ENCODE data around the gene MRM2.
A peak's percentile ranks its signal among the peaks of the same experiment; 100 is the strongest.

The MRM2 gene

GRCh38 chr7:2241580-2242540 is at the start of gene MRM2, which contains the start of gene NUDT1:
MRM2 (minus strand) TSS chr7:2242205; CDS start chr7:2242169, 36 bp downstream.
NUDT1 (plus strand) TSS chr7:2242226; CDS start chr7:2244575, 2,349 bp downstream.
- Histone ChIP-seq H3K4me1 (ENCODE audit: control insufficient read depth in 2 of 2, insufficient read depth in 2 of 2, low read length in 2 of 2) (peaks cover 7 to 20% of the 10 kb centered on the region in 2 donors), H3K4me3 (ENCODE audit: low read length in 2 of 2) (peak within 1 kb of the TSS; percentile 80 to 89), H3K9me3 (ENCODE audit: control insufficient read depth in 2 of 2, low read length in 2 of 2) (no peaks in the 10 kb centered on the region), H3K27ac (ENCODE audit: low read depth in 2 of 2, low read length in 2 of 2) (peak within 1 kb of the TSS in 1 of 2 donors; percentile 52), H3K27me3 (ENCODE audit: control insufficient read depth in 2 of 2, insufficient read depth in 2 of 2, low read length in 2 of 2) (no peaks in the 10 kb centered on the region), H3K36me3 (ENCODE audit: control insufficient read depth in 2 of 2, insufficient read depth in 2 of 2, low read length in 2 of 2) (peaks cover 13 to 14% of the 10 kb centered on the region in 2 donors), H3K9ac (ENCODE audit: low read depth in 1 of 2, low read length in 2 of 2) (peak within 1 kb of the TSS; percentile 72 to 78)

- H3K36me3 ChIP-seq (ENCODE audit: control insufficient read depth in 2 of 2, insufficient read depth in 2 of 2, low read length in 2 of 2): no peaks in the 10 kb centered on the region
- no peak overlapping the region for H3K9ac ChIP-seq (ENCODE audit: low read depth in 1 of 2, low read length in 2 of 2)
- no peaks in the 10 kb centered on the region for H3K4me1 ChIP-seq (ENCODE audit: control insufficient read depth in 2 of 2, insufficient read depth in 2 of 2, low read length in 2 of 2)
- no peaks in the 10 kb centered on the region for H3K27me3 ChIP-seq (ENCODE audit: control insufficient read depth in 2 of 2, insufficient read depth in 2 of 2, low read length in 2 of 2)
- no peaks in the 10 kb centered on the region for H3K9me3 ChIP-seq (ENCODE audit: control insufficient read depth in 2 of 2, low read length in 2 of 2)
- H3K27ac ChIP-seq (ENCODE audit: low read depth in 2 of 2, low read length in 2 of 2): no peak overlapping the region
- no peak overlapping the region for H3K4me3 ChIP-seq (ENCODE audit: low read length in 2 of 2)
These were observed 48.9 kb upstream of the MRM2 start for GRCh38 chr7:2290877-2291276.

- Histone ChIP-seq H3K4me3 (ENCODE audit: low read length in 2 of 2) (no peak overlapping the region), H3K27ac (ENCODE audit: low read depth in 2 of 2, low read length in 2 of 2) (no peak overlapping the region), H3K27me3 (ENCODE audit: control insufficient read depth in 2 of 2, insufficient read depth in 2 of 2, low read length in 2 of 2) (no peaks in the 10 kb centered on the region), H3K4me1 (ENCODE audit: control insufficient read depth in 2 of 2, insufficient read depth in 2 of 2, low read length in 2 of 2) (no peaks in the 10 kb centered on the region), H3K9ac (ENCODE audit: low read depth in 1 of 2, low read length in 2 of 2) (no peak overlapping the region), H3K36me3 (ENCODE audit: control insufficient read depth in 2 of 2, insufficient read depth in 2 of 2, low read length in 2 of 2) (no peaks in the 10 kb centered on the region), H3K9me3 (ENCODE audit: control insufficient read depth in 2 of 2, low read length in 2 of 2) (no peaks in the 10 kb centered on the region)
These were observed 47.6 kb upstream of the MRM2 start for GRCh38 chr7:2289621-2290020.

GRCh38 chr7:2289111-2289586 is 47.1 kb upstream of the MRM2 start:
- H3K4me3 ChIP-seq (ENCODE audit: low read length in 2 of 2): no peak overlapping the region
- H3K27ac ChIP-seq (ENCODE audit: low read depth in 2 of 2, low read length in 2 of 2): no peak overlapping the region
- H3K27me3 ChIP-seq (ENCODE audit: control insufficient read depth in 2 of 2, insufficient read depth in 2 of 2, low read length in 2 of 2): no peaks in the 10 kb centered on the region
- no peak overlapping the region for H3K9ac ChIP-seq (ENCODE audit: low read depth in 1 of 2, low read length in 2 of 2)
- no peaks in the 10 kb centered on the region for H3K4me1 ChIP-seq (ENCODE audit: control insufficient read depth in 2 of 2, insufficient read depth in 2 of 2, low read length in 2 of 2)
- H3K36me3 ChIP-seq (ENCODE audit: control insufficient read depth in 2 of 2, insufficient read depth in 2 of 2, low read length in 2 of 2): no peaks in the 10 kb centered on the region
- H3K9me3 ChIP-seq (ENCODE audit: control insufficient read depth in 2 of 2, low read length in 2 of 2): no peaks in the 10 kb centered on the region

- no peaks in the 10 kb centered on the region for H3K4me1 ChIP-seq (ENCODE audit: control insufficient read depth in 2 of 2, insufficient read depth in 2 of 2, low read length in 2 of 2)
- H3K27ac ChIP-seq (ENCODE audit: low read depth in 2 of 2, low read length in 2 of 2): no peak overlapping the region
- H3K36me3 ChIP-seq (ENCODE audit: control insufficient read depth in 2 of 2, insufficient read depth in 2 of 2, low read length in 2 of 2): no peaks in the 10 kb centered on the region
- no peaks in the 10 kb centered on the region for H3K27me3 ChIP-seq (ENCODE audit: control insufficient read depth in 2 of 2, insufficient read depth in 2 of 2, low read length in 2 of 2)
- H3K9ac ChIP-seq (ENCODE audit: low read depth in 1 of 2, low read length in 2 of 2): no peak overlapping the region
- H3K9me3 ChIP-seq (ENCODE audit: control insufficient read depth in 2 of 2, low read length in 2 of 2): no peaks in the 10 kb centered on the region
- no peak overlapping the region for H3K4me3 ChIP-seq (ENCODE audit: low read length in 2 of 2)
These were observed 46.5 kb upstream of the MRM2 start for GRCh38 chr7:2288503-2288902.

- Histone ChIP-seq H3K9me3 (ENCODE audit: control insufficient read depth in 2 of 2, low read length in 2 of 2) (no peaks in the 10 kb centered on the region), H3K27me3 (ENCODE audit: control insufficient read depth in 2 of 2, insufficient read depth in 2 of 2, low read length in 2 of 2) (no peaks in the 10 kb centered on the region), H3K27ac (ENCODE audit: low read depth in 2 of 2, low read length in 2 of 2) (no peak overlapping the region), H3K4me1 (ENCODE audit: control insufficient read depth in 2 of 2, insufficient read depth in 2 of 2, low read length in 2 of 2) (no peaks in the 10 kb centered on the region), H3K4me3 (ENCODE audit: low read length in 2 of 2) (no peak overlapping the region), H3K9ac (ENCODE audit: low read depth in 1 of 2, low read length in 2 of 2) (no peak overlapping the region), H3K36me3 (ENCODE audit: control insufficient read depth in 2 of 2, insufficient read depth in 2 of 2, low read length in 2 of 2) (no peaks in the 10 kb centered on the region)
These were observed 45.7 kb upstream of the MRM2 start for GRCh38 chr7:2287745-2288144.

- Histone ChIP-seq H3K27ac (ENCODE audit: low read depth in 2 of 2, low read length in 2 of 2) (no peak overlapping the region), H3K9me3 (ENCODE audit: control insufficient read depth in 2 of 2, low read length in 2 of 2) (no peaks in the 10 kb centered on the region), H3K36me3 (ENCODE audit: control insufficient read depth in 2 of 2, insufficient read depth in 2 of 2, low read length in 2 of 2) (no peaks in the 10 kb centered on the region), H3K4me1 (ENCODE audit: control insufficient read depth in 2 of 2, insufficient read depth in 2 of 2, low read length in 2 of 2) (no peaks in the 10 kb centered on the region), H3K27me3 (ENCODE audit: control insufficient read depth in 2 of 2, insufficient read depth in 2 of 2, low read length in 2 of 2) (no peaks in the 10 kb centered on the region), H3K4me3 (ENCODE audit: low read length in 2 of 2) (no peak overlapping the region), H3K9ac (ENCODE audit: low read depth in 1 of 2, low read length in 2 of 2) (no peak overlapping the region)
These were observed 41.1 kb upstream of the MRM2 start for GRCh38 chr7:2283074-2283473.

- no peak overlapping the region for H3K4me3 ChIP-seq (ENCODE audit: low read length in 2 of 2)
- no peak overlapping the region for H3K9ac ChIP-seq (ENCODE audit: low read depth in 1 of 2, low read length in 2 of 2)
- no peaks in the 10 kb centered on the region for H3K27me3 ChIP-seq (ENCODE audit: control insufficient read depth in 2 of 2, insufficient read depth in 2 of 2, low read length in 2 of 2)
These were observed 40.3 kb upstream of the MRM2 start for GRCh38 chr7:2282185-2282751.

GRCh38 chr7:2281541-2281940 is 39.5 kb upstream of the MRM2 start:
- Histone ChIP-seq H3K9me3 (ENCODE audit: control insufficient read depth in 2 of 2, low read length in 2 of 2) (no peaks in the 10 kb centered on the region), H3K4me1 (ENCODE audit: control insufficient read depth in 2 of 2, insufficient read depth in 2 of 2, low read length in 2 of 2) (no peaks in the 10 kb centered on the region), H3K9ac (ENCODE audit: low read depth in 1 of 2, low read length in 2 of 2) (no peak overlapping the region), H3K27me3 (ENCODE audit: control insufficient read depth in 2 of 2, insufficient read depth in 2 of 2, low read length in 2 of 2) (no peaks in the 10 kb centered on the region), H3K27ac (ENCODE audit: low read depth in 2 of 2, low read length in 2 of 2) (no peak overlapping the region), H3K4me3 (ENCODE audit: low read length in 2 of 2) (no peak overlapping the region), H3K36me3 (ENCODE audit: control insufficient read depth in 2 of 2, insufficient read depth in 2 of 2, low read length in 2 of 2) (peaks cover 3 to 6% of the 10 kb centered on the region in 2 donors)

More at GRCh38 chr7:2282185-2282751, 40.3 kb upstream of the MRM2 start:
- Histone ChIP-seq H3K27ac (ENCODE audit: low read depth in 2 of 2, low read length in 2 of 2) (no peak overlapping the region), H3K4me1 (ENCODE audit: control insufficient read depth in 2 of 2, insufficient read depth in 2 of 2, low read length in 2 of 2) (no peaks in the 10 kb centered on the region), H3K36me3 (ENCODE audit: control insufficient read depth in 2 of 2, insufficient read depth in 2 of 2, low read length in 2 of 2) (peaks cover 3 to 4% of the 10 kb centered on the region in 2 donors), H3K9me3 (ENCODE audit: control insufficient read depth in 2 of 2, low read length in 2 of 2) (no peaks in the 10 kb centered on the region)

GRCh38 chr7:2280424-2280823 is 38.4 kb upstream of the MRM2 start:
- no peaks in the 10 kb centered on the region for H3K4me1 ChIP-seq (ENCODE audit: control insufficient read depth in 2 of 2, insufficient read depth in 2 of 2, low read length in 2 of 2)
- no peaks in the 10 kb centered on the region for H3K27me3 ChIP-seq (ENCODE audit: control insufficient read depth in 2 of 2, insufficient read depth in 2 of 2, low read length in 2 of 2)
- no peak overlapping the region for H3K9ac ChIP-seq (ENCODE audit: low read depth in 1 of 2, low read length in 2 of 2)

More at GRCh38 chr7:2280424-2280823, 38.4 kb upstream of the MRM2 start:
- peaks cover 3 to 6% of the 10 kb centered on the region in 2 donors for H3K36me3 ChIP-seq (ENCODE audit: control insufficient read depth in 2 of 2, insufficient read depth in 2 of 2, low read length in 2 of 2)
- no peaks in the 10 kb centered on the region for H3K9me3 ChIP-seq (ENCODE audit: control insufficient read depth in 2 of 2, low read length in 2 of 2)
- H3K27ac ChIP-seq (ENCODE audit: low read depth in 2 of 2, low read length in 2 of 2): no peak overlapping the region
- no peak overlapping the region for H3K4me3 ChIP-seq (ENCODE audit: low read length in 2 of 2)

Measured in mucosa of rectum (tissue), 2 donors.